ENCODE measurements around the gene KPTN. TPM values are rescaled to one million over a fixed set of nuclear protein-coding genes. Genes with fewer than 3 reads are reported as not detected.

Gene KPTN
- polyA plus RNA-seq, 3 donors from 2014 or later = 5.0 to 25.7 (median 8.9) TPM

GRCh38 chr19:47514151-47514868, 30.3 kb upstream of the KPTN start:
- Mint-ChIP-seq H3K27ac (peak overlapping the region; percentile 99), H3K4me3 (peak overlapping the region; percentile 97 to 98 (median 98)), H3K27me3 (ENCODE audit: low read depth in 3 of 3) (peaks cover 27 to 36% (median 31%) of the 10 kb centered on the region in 3 donors), H3K4me1 (peaks cover 88 to 93% of the 10 kb centered on the region in 2 donors), H3K36me3 (no peaks in the 10 kb centered on the region), H3K9me3 (no peaks in the 10 kb centered on the region)
- no peak for DNase-seq

GRCh38 chr19:47512948-47513319, 28.9 kb upstream of the KPTN start:
- H3K9me3 Mint-ChIP-seq = no peaks in the 10 kb centered on the region
- peak overlapping the region; percentile 97 to 98 (median 98) for H3K4me3 Mint-ChIP-seq
- peaks cover 80 to 88% of the 10 kb centered on the region in 2 donors for H3K4me1 Mint-ChIP-seq
- no peaks in the 10 kb centered on the region for H3K36me3 Mint-ChIP-seq
- peaks cover 24 to 33% (median 25%) of the 10 kb centered on the region in 3 donors for H3K27me3 Mint-ChIP-seq (ENCODE audit: low read depth in 3 of 3)
- DNase-seq = no peak
- peak overlapping the region; percentile 99 for H3K27ac Mint-ChIP-seq

DNA sequence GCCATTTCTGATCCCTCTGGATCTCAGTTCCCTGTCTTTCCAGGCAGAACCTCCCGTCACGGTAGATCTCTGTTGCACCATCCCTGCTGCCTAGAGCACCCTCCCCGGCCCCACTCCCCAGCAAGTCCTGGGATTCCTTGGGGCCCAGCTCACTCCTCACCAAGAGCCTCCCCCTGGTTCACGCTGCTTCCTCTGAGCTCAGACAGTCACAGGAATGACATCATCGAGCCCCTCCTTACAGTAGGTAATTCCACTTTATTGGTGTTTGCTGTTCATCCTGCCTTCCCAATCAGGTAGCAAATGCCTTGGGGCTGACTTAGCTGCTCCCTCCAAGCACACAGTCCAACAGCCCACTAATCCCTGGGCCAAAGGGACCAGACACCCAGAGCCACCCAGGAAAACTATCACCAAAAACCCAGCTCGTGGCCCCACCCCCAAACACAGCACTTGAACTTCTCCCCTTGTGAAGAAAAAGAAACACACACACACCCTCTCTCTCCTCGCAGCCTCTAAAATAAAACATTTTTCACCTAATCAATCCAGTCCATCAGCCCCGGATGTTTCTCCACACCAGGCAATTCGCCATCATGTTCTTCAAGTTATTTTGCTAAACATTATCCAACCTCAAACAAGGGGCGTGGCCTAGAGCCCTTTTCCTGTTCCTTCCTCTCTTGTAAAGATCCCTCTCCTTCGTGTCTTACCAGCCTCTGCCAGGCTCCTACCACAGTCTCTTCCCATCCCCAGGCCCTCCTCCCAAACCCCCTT, 28.3 kb upstream of the KPTN start:
- no peak for DNase-seq
- Mint-ChIP-seq H3K27ac (peak overlapping the region; percentile 99), H3K9me3 (no peaks in the 10 kb centered on the region), H3K4me1 (peaks cover 74 to 83% of the 10 kb centered on the region in 2 donors), H3K27me3 (ENCODE audit: low read depth in 3 of 3) (peaks cover 24 to 33% (median 25%) of the 10 kb centered on the region in 3 donors), H3K4me3 (peak overlapping the region; percentile 97 to 98 (median 98)), H3K36me3 (no peaks in the 10 kb centered on the region)

DNA sequence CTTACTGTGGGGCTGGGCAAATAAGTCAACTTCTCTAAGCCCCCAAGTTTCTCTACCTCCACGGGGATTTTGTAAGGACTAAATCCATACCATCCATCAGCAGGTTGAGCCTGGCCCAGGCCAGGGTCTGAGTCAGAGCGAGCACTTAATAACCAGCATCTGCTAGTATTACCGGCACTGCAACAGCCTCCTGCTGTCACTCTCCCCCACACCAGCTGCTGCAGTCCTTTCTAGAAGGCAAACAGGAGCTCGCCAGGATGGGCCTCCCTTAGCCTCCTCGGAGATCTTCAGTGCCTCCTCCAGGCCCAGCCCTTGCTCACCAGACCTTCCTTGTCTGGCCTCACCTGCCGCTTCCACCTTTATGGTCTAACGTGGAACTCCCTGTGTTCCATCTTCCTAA, 27.7 kb upstream of the KPTN start:
- no peak for DNase-seq
- Mint-ChIP-seq H3K27me3 (ENCODE audit: low read depth in 3 of 3) (peaks cover 18 to 33% (median 25%) of the 10 kb centered on the region in 3 donors), H3K9me3 (no peaks in the 10 kb centered on the region), H3K4me3 (peak overlapping the region in 4 of 5 donors; percentile 24 to 98 (median 62)), H3K36me3 (no peaks in the 10 kb centered on the region), H3K4me1 (peaks cover 68 to 76% of the 10 kb centered on the region in 2 donors), H3K27ac (peak overlapping the region in 4 of 6 donors; percentile 37 to 99 (median 99))

DNA sequence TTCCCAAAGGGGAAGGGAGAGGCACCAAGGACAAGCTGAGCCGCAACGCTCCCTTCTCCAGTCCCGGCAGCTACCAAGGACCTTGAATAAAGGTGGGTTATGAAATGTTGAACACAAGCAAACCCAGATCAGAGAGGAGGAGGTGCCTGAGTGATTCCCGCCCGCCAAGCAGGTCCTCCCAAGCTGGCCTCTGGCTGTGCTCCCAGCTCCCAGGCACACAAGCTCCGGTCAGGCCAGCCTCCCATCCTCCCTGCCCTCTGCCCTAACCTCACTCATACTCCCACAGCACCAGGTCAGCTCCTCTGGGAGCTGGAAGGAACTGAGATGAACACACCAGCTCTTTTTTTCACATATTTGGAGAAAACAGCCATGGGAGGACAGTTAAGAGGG, 27.1 kb upstream of the KPTN start:
- Mint-ChIP-seq H3K4me1 (peaks cover 63 to 70% of the 10 kb centered on the region in 2 donors), H3K9me3 (no peaks in the 10 kb centered on the region), H3K36me3 (no peaks in the 10 kb centered on the region), H3K27ac (peak overlapping the region in 2 of 6 donors; percentile 35 to 44), H3K27me3 (ENCODE audit: low read depth in 3 of 3) (peaks cover 18 to 29% (median 25%) of the 10 kb centered on the region in 3 donors), H3K4me3 (no peak overlapping the region)
- no peak for DNase-seq

GRCh38 chr19:47510516-47511127, 26.6 kb upstream of the KPTN start:
- H3K4me3 Mint-ChIP-seq = peak overlapping the region in 1 of 5 donors; percentile 29
- peaks cover 60 to 65% of the 10 kb centered on the region in 2 donors for H3K4me1 Mint-ChIP-seq
- H3K27ac Mint-ChIP-seq = peak overlapping the region in 3 of 6 donors; percentile 36 to 61 (median 45)
- H3K27me3 Mint-ChIP-seq (ENCODE audit: low read depth in 3 of 3) = peaks cover 17 to 29% (median 25%) of the 10 kb centered on the region in 3 donors
- H3K36me3 Mint-ChIP-seq = no peaks in the 10 kb centered on the region
- H3K9me3 Mint-ChIP-seq = no peaks in the 10 kb centered on the region
- DNase-seq = no peak

- DNase-seq = no peak
- Mint-ChIP-seq H3K27me3 (ENCODE audit: low read depth in 3 of 3) (peaks cover 11 to 26% (median 18%) of the 10 kb centered on the region in 3 donors), H3K9me3 (no peaks in the 10 kb centered on the region), H3K4me1 (peaks cover 57 to 66% of the 10 kb centered on the region in 2 donors), H3K27ac (peak overlapping the region in 3 of 6 donors; percentile 33 to 45 (median 36)), H3K4me3 (peak overlapping the region in 1 of 5 donors; percentile 29), H3K36me3 (no peaks in the 10 kb centered on the region)
Measured at GRCh38 chr19:47509973-47510372, 26.0 kb upstream of the KPTN start.

DNA sequence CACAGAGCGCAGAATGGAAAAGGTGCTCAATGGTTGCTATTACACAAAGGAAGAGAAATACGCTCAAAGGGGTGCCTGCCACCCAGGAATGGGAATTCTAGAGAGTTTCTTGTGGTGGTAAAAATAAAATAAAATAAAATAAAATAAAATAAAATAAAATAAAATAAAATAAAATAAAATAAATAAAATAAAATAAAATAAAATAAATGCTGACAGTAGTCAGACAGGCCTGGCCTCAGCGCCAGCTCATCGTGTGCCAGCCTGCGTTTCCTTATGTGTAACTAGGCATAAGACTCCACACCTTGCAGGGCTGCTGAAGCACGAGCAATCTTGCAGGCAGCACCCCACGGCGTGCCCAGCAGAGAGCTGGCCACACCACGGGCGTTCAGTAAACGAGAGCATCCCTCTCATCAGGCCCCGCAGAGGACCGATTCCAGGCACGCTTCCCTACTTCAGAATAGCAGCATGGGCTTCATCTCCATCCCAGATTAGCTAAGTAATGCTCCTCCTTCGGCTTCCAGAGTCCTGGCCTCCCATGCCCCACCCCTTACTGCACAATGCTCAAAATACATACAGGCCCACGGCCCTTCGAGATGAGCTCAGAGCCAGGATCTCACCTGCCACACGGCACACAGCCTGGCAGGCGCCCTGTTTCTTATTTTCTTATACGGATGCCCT, 25.3 kb upstream of the KPTN start:
- no peaks in the 10 kb centered on the region for H3K9me3 Mint-ChIP-seq
- H3K27ac Mint-ChIP-seq = peak overlapping the region in 1 of 6 donors; percentile 33
- peaks cover 52 to 66% of the 10 kb centered on the region in 2 donors for H3K4me1 Mint-ChIP-seq
- H3K4me3 Mint-ChIP-seq = no peak overlapping the region
- no peaks in the 10 kb centered on the region for H3K36me3 Mint-ChIP-seq
- no peak for DNase-seq
- H3K27me3 Mint-ChIP-seq (ENCODE audit: low read depth in 3 of 3) = peaks cover 6 to 20% (median 12%) of the 10 kb centered on the region in 3 donors

- Mint-ChIP-seq H3K27me3 (ENCODE audit: low read depth in 3 of 3) (peaks cover 6 to 15% (median 8%) of the 10 kb centered on the region in 3 donors), H3K4me3 (no peak overlapping the region), H3K4me1 (peaks cover 46 to 60% of the 10 kb centered on the region in 2 donors), H3K27ac (no peak overlapping the region), H3K9me3 (no peaks in the 10 kb centered on the region), H3K36me3 (no peaks in the 10 kb centered on the region)
- no peak for DNase-seq
Measured at GRCh38 chr19:47508721-47509120, 24.7 kb upstream of the KPTN start.

- no peaks in the 10 kb centered on the region for H3K9me3 Mint-ChIP-seq
- H3K27ac Mint-ChIP-seq = peak overlapping the region in 1 of 6 donors; percentile 46
- DNase-seq = no peak
- no peak overlapping the region for H3K4me3 Mint-ChIP-seq
- H3K27me3 Mint-ChIP-seq (ENCODE audit: low read depth in 3 of 3) = peaks cover 2 to 12% (median 4%) of the 10 kb centered on the region in 3 donors
- H3K4me1 Mint-ChIP-seq = peaks cover 40 to 53% of the 10 kb centered on the region in 2 donors
- H3K36me3 Mint-ChIP-seq = peaks cover 0 to 7% (median 3%) of the 10 kb centered on the region in 3 donors
Measured at GRCh38 chr19:47507924-47508553, 24.0 kb upstream of the KPTN start.

GRCh38 chr19:47507012-47507411, 23.0 kb upstream of the KPTN start:
- Mint-ChIP-seq H3K9me3 (no peaks in the 10 kb centered on the region), H3K4me1 (peaks cover 29 to 48% of the 10 kb centered on the region in 2 donors), H3K27me3 (ENCODE audit: low read depth in 3 of 3) (peaks cover 0 to 10% (median 2%) of the 10 kb centered on the region in 3 donors), H3K27ac (peak overlapping the region in 1 of 6 donors; percentile 46), H3K4me3 (no peak overlapping the region), H3K36me3 (peaks cover 0 to 15% (median 9%) of the 10 kb centered on the region in 3 donors)
- no peak for DNase-seq

GRCh38 chr19:47506459-47506858, 22.4 kb upstream of the KPTN start:
- H3K4me1 Mint-ChIP-seq = peaks cover 24 to 43% of the 10 kb centered on the region in 2 donors
- peaks cover 0 to 10% (median 2%) of the 10 kb centered on the region in 3 donors for H3K27me3 Mint-ChIP-seq (ENCODE audit: low read depth in 3 of 3)
- H3K36me3 Mint-ChIP-seq = peaks cover 4 to 18% (median 9%) of the 10 kb centered on the region in 3 donors
- no peak for DNase-seq
- H3K4me3 Mint-ChIP-seq = no peak overlapping the region
- H3K9me3 Mint-ChIP-seq = no peaks in the 10 kb centered on the region
- H3K27ac Mint-ChIP-seq = peak overlapping the region in 1 of 6 donors; percentile 32

DNA sequence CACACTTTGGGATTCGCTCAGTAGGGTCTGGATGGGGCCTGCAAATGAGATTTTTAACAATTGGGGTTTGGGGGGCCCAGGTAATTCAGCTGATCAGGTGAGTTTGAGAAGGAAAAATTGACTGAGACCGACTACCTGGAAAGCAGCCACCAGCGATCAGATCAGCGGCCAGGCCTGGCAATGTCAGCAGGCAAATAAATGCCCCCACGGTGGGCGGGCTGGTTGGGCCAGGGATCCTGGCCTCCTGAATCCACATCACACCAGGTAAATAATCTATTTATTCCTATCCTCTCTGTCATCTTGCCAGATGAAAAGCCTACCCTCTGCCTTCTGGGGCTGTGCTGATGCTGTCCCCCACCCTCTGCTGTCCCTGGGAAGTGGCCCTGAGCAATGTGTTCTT, 21.5 kb upstream of the KPTN start:
- Mint-ChIP-seq H3K27ac (peak overlapping the region in 3 of 6 donors; percentile 13 to 85 (median 19)), H3K36me3 (peaks cover 4 to 21% (median 9%) of the 10 kb centered on the region in 3 donors), H3K4me1 (peaks cover 16 to 36% of the 10 kb centered on the region in 2 donors), H3K27me3 (ENCODE audit: low read depth in 3 of 3) (peaks cover 0 to 7% (median 2%) of the 10 kb centered on the region in 3 donors), H3K9me3 (no peaks in the 10 kb centered on the region), H3K4me3 (no peak overlapping the region)
- DNase-seq = no peak
